SJCRH30 (cell line): ENCODE results near the gene AIF1. TPM values are rescaled to one million over a fixed set of nuclear protein-coding genes. Genes with fewer than 3 reads are reported as not detected.

Experiments
- DNase-seq, 2 experiments: peaks; one replicate each; pipeline ENCODE4 v3.0.0-alpha.2; 2015 to 2020
- H3K27ac ChIP-seq: fragments of 250-450 bp; sonication (Bioruptor Pico); 2 replicates; pipeline ENCODE4 v1.5.1; 2020; ENCODE audit warnings: mild to moderate bottlenecking, moderate library complexity
- H3K27me3 ChIP-seq: fragments of 250-450 bp; sonication (Bioruptor Pico); 2 replicates; pipeline ENCODE4 v1.5.1; 2020; ENCODE audit warnings: mild to moderate bottlenecking, moderate library complexity
- H3K36me3 ChIP-seq: fragments of 250-450 bp; sonication (Bioruptor Pico); 2 replicates; pipeline ENCODE4 v1.5.1; 2020; ENCODE audit warnings: mild to moderate bottlenecking, moderate library complexity
- H3K4me1 ChIP-seq: fragments of 250-450 bp; sonication (Bioruptor Pico); 2 replicates; pipeline ENCODE4 v1.5.1; 2020; ENCODE audit warnings: mild to moderate bottlenecking, moderate library complexity
- H3K4me3 ChIP-seq: fragments of 250-450 bp; sonication (Bioruptor Pico); 2 replicates; pipeline ENCODE4 v1.5.1; 2020; ENCODE audit warnings: mild to moderate bottlenecking, moderate library complexity
- H3K9me3 ChIP-seq: fragments of 250-450 bp; sonication (Bioruptor Pico); replicated peaks from 2 replicates; pipeline ENCODE4 v1.5.1; 2020; ENCODE audit warnings: mild to moderate bottlenecking, moderate library complexity
- total RNA-seq: library from RNA; depleted of rRNA; stranded (reverse); fragments of >200 nt; shearing (Covaris generic); gene quantifications from 2 replicates; pipeline ENCODE4 v1.2.3, GENCODE V29; 2014

AIF1 gene
- total RNA-seq, 1 experiment from 2014 or later = not detected

GRCh38 chr6:31577579-31577966 lies 37.5 kb upstream of the AIF1 start:
- Histone ChIP-seq H3K9me3 (no peaks in the 10 kb centered on the region), H3K4me3 (no peak overlapping the region), H3K27me3 (peaks cover 2% of the 10 kb centered on the region; the same call in 1 of the 2 replicates), H3K36me3 (no peaks in the 10 kb centered on the region), H3K4me1 (no peaks in the 10 kb centered on the region), H3K27ac (no peak overlapping the region)
- no peak for DNase-seq

DNA sequence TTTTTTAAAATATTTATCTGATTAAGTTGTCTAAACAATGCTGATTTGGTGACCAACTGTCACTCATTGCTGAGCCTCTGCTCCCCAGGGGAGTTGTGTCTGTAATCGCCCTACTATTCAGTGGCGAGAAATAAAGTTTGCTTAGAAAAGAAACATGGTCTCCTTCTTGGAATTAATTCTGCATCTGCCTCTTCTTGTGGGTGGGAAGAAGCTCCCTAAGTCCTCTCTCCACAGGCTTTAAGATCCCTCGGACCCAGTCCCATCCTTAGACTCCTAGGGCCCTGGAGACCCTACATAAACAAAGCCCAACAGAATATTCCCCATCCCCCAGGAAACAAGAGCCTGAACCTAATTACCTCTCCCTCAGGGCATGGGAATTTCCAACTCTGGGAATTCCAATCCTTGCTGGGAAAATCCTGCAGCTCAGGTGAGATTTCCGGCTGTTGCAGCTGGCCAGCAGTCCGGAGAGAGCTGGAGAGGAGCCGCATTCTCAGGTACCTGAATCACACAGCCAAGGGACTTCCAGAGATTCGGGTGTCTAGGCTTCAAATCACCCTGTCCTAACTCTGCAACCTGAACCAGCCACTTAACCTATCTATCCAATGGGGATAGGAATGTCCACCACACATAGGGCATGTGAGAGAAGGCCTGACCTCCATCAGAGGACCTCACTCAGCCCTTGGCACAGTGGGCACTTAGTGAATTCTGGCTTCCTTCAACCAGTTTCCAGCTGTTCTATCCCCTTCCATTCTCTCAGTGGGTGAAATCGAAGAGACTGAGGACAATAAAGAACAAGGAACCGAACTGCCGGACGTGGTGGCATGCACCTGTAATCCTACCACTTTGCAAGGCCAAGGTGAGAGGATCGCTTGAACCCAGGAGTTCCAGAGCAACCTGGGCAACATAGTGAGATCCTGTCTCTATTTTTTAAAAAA lies 36.6 kb upstream of the AIF1 start:
- no peak overlapping the region for H3K4me3 ChIP-seq
- H3K27ac ChIP-seq = no peak overlapping the region
- no peaks in the 10 kb centered on the region for H3K36me3 ChIP-seq
- no peak for DNase-seq
- no peaks in the 10 kb centered on the region for H3K9me3 ChIP-seq
- H3K4me1 ChIP-seq = no peaks in the 10 kb centered on the region
- H3K27me3 ChIP-seq = no peaks in the 10 kb centered on the region; the same call in 1 of the 2 replicates

DNA sequence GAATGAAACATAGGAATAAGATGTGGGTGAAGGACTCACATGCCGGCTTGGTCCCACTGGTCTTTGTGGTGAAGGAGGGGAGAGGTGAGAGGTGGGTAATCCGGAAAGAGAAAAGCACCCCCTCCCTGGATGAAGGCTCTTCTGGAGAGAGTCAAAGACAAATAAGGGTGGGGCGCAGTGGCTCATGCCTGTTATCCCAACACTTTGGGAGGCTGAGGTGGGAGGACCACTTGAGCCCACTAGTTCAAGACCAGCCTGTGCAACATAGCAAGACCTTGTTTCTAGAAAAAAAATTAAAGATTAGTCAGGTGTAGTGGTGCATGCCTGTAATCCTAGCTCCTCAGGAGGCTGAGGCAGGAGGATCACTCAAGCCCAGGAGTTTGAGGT lies 35.9 kb upstream of the AIF1 start:
- H3K4me1 ChIP-seq = no peaks in the 10 kb centered on the region
- H3K36me3 ChIP-seq = no peaks in the 10 kb centered on the region
- no peak overlapping the region for H3K4me3 ChIP-seq
- H3K9me3 ChIP-seq = no peaks in the 10 kb centered on the region
- DNase-seq = no peak
- H3K27me3 ChIP-seq = no peaks in the 10 kb centered on the region; the same call in 1 of the 2 replicates
- H3K27ac ChIP-seq = no peak overlapping the region

GRCh38 chr6:31579546-31580437 lies 35.2 kb upstream of the AIF1 start:
- no peaks in the 10 kb centered on the region for H3K9me3 ChIP-seq
- H3K4me1 ChIP-seq = no peaks in the 10 kb centered on the region
- no peak overlapping the region for H3K27ac ChIP-seq
- no peak overlapping the region for H3K4me3 ChIP-seq
- no peaks in the 10 kb centered on the region; the same call in 1 of the 2 replicates for H3K27me3 ChIP-seq
- H3K36me3 ChIP-seq = no peaks in the 10 kb centered on the region
- no peak for DNase-seq

DNA sequence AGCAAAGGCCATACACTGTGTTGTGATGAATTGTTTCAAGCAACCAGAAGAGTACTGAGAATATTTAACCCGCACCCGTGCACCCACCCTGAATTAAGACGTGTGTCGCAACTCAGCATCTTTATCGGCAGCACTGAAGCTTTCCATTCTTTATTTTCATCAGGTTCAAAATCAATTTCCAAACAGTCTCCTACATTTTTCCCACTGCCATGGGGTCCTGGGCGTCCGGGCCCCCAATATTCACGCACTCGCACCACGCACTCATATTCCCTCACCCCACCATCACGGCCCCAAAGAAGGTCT lies 34.6 kb upstream of the AIF1 start:
- Histone ChIP-seq H3K9me3 (no peaks in the 10 kb centered on the region), H3K4me3 (peak overlapping the region; percentile 64), H3K27me3 (no peaks in the 10 kb centered on the region; the same call in 1 of the 2 replicates), H3K4me1 (no peaks in the 10 kb centered on the region), H3K27ac (no peak overlapping the region), H3K36me3 (no peaks in the 10 kb centered on the region)
- DNase-seq = no peak

DNA sequence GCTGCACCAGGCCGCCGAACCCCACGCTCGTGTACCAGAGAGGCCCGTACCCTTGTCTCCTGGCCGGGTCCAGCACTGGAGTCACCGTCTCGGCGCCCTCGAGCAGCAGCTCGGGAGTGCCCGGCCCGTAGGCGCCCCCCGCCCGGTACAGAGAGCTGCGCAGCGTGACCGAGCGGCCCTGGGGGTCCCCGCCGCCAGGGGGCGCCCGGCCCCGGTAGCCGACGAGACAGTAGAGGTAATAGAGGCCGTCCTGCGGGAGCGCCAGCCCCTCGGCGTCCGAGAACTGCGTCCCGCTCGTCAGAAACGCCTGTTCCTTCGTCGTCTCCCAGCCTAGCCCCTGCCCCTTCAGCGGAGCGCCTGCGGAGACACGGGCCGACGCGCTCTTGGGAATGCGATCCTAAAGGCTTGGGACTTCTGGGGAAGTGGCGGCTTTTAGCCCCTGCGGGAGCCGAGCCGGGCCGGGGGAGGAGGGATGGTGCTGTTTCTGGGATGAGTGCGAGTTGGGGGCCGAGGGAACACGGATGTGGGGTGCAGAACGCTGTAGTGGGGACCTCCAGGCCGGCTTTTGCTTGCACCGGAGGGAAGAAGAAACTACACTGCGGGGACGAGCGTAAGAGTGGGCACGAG lies 34.1 kb upstream of the AIF1 start:
- Histone ChIP-seq H3K36me3 (no peaks in the 10 kb centered on the region), H3K4me1 (no peaks in the 10 kb centered on the region), H3K9me3 (no peaks in the 10 kb centered on the region), H3K27ac (no peak overlapping the region), H3K27me3 (no peaks in the 10 kb centered on the region), H3K4me3 (peak overlapping the region; percentile 64)
- DNase-seq = peak; percentile 82 to 83

GRCh38 chr6:31581434-31582229 lies 33.4 kb upstream of the AIF1 start:
- no peaks in the 10 kb centered on the region for H3K27me3 ChIP-seq
- H3K4me1 ChIP-seq = no peaks in the 10 kb centered on the region
- peak in 1 of 2 experiments; percentile 10 for DNase-seq
- H3K9me3 ChIP-seq = no peaks in the 10 kb centered on the region
- H3K27ac ChIP-seq = no peak overlapping the region
- H3K36me3 ChIP-seq = no peaks in the 10 kb centered on the region
- peak overlapping the region; percentile 64 for H3K4me3 ChIP-seq

DNA sequence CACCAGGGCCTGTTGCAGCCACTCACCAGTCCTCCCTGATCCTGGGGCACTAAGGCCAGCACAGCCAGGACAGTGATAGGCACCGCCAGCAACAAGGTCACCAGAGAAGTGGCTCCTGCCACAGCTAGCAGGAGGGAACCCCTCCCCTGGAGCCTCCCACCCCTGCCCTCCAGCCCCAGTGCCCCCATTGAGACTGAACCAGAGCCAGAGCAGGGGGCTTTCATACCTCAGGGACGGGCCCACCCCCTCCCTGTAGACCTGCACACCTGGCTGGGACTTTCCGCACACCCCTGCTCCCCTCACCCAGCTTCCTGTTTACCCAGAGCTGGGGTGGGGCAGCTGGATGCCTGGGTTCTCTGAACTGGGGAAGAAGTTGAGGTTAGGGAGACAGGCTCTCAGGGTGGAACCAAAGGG lies 32.8 kb upstream of the AIF1 start, which contains the start of gene LTB:
Gene LTB, minus strand, starts transcription at position 195 of the 414 bp plus-strand sequence. Its CDS starts 7 bp downstream, at position 188.
- Histone ChIP-seq H3K27ac (no peak within 1 kb of the TSS), H3K9me3 (no peaks in the 10 kb centered on the region), H3K27me3 (no peaks in the 10 kb centered on the region), H3K4me3 (peak within 1 kb of the TSS; percentile 64), H3K36me3 (no peaks in the 10 kb centered on the region), H3K4me1 (no peaks in the 10 kb centered on the region)
- no peak for DNase-seq

GRCh38 chr6:31585491-31585890 lies 29.5 kb upstream of the AIF1 start:
- no peaks in the 10 kb centered on the region for H3K9me3 ChIP-seq
- no peaks in the 10 kb centered on the region for H3K36me3 ChIP-seq
- 0 out of 2 replicates have a peak, but pooled peaks cover 4% of the 10 kb centered on the region for H3K4me1 ChIP-seq
- H3K27me3 ChIP-seq = no peaks in the 10 kb centered on the region
- H3K27ac ChIP-seq = no peak overlapping the region
- no peak overlapping the region for H3K4me3 ChIP-seq
- DNase-seq = no peak

DNA sequence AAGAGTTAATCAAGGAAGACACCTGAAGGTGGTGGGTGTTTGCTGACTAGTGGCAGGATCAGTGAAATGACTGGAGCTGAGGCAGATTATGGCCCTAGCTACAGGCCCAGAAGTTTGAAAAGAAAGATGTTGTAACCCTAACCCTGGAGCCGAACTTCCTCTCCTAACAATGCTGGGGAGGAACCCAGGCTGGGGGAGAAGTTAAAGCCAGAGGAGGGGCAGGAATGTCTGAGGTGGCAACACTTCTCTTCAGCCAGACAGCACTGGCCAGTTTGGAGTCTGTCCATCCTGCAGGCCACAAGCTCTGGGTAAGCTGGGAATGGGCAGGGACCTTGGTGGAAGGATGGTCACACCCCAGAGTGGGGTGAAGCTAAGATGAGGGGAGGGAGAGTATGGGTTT lies 29.0 kb upstream of the AIF1 start, which contains the start of gene LST1:
Gene LST1, plus strand, starts transcription at position 270 of the 400 bp plus-strand sequence. CDS start 1,023 bp downstream, outside the sequence.
- Histone ChIP-seq H3K9me3 (no peaks in the 10 kb centered on the region), H3K27me3 (no peaks in the 10 kb centered on the region), H3K4me1 (0 out of 2 replicates have a peak, but pooled peaks cover 4% of the 10 kb centered on the region), H3K27ac (no peak within 1 kb of the TSS), H3K36me3 (no peaks in the 10 kb centered on the region), H3K4me3 (no peak within 1 kb of the TSS)
- no peak for DNase-seq

GRCh38 chr6:31586599-31587281 lies 28.3 kb upstream of the AIF1 start:
- H3K4me1 ChIP-seq = 0 out of 2 replicates have a peak, but pooled peaks cover 4% of the 10 kb centered on the region
- H3K27me3 ChIP-seq = no peaks in the 10 kb centered on the region
- no peak overlapping the region for H3K27ac ChIP-seq
- H3K9me3 ChIP-seq = no peaks in the 10 kb centered on the region
- no peak overlapping the region for H3K4me3 ChIP-seq
- no peaks in the 10 kb centered on the region for H3K36me3 ChIP-seq
- DNase-seq = no peak

DNA sequence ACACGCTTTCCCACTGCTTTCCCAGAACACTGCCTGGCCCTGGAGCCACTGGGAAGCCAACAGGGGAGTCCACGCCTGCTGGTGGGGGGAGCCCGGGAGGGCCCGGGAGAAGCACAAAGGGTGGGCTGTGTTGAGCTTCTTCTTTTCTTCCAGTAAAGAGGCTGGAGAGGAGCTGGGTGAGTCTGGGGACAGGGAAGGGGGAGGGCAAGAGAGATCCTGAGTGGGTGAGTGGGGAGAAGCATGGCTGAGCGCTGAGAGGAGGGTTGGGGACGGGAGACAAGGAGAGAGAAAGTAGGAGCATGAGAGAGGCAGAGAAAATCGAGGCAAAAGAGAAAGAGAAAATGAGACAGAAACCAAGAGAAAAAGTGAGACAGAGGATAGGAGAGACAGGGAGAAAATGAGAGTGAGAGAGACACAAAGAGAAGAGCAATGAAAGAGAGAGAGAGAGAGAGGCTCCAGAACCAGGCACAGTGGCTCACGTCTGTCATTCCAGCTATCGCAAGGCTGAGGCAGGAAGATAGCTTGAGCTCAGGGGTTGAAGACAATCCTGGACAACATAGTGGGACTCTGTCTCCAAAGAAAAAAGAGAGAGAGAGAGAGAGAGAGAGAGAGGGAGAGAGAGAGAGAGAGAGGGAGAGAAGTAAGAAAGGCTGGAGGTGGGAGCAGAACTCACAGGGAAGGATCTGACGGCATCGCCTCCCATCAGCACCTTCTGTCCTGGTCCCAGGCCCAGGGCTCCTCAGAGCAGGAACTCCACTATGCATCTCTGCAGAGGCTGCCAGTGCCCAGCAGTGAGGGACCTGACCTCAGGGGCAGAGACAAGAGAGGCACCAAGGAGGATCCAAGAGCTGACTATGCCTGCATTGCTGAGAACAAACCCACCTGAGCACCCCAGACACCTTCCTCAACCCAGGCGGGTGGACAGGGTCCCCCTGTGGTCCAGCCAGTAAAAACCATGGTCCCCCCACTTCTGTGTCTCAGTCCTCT lies 26.9 kb upstream of the AIF1 start:
- DNase-seq = no peak
- no peaks in the 10 kb centered on the region for H3K27me3 ChIP-seq
- H3K4me1 ChIP-seq = 0 out of 2 replicates have a peak, but pooled peaks cover 4% of the 10 kb centered on the region
- H3K9me3 ChIP-seq = no peaks in the 10 kb centered on the region
- no peak overlapping the region for H3K4me3 ChIP-seq
- H3K27ac ChIP-seq = no peak overlapping the region
- H3K36me3 ChIP-seq = no peaks in the 10 kb centered on the region
